8988T (cell line): Measurements from ENCODE around the gene HOXA5.

ENCODE experiments used
- DNase-seq: peaks from one replicate; pipeline ENCODE4 v3.0.0; 2011

HOXA5 gene

DNA sequence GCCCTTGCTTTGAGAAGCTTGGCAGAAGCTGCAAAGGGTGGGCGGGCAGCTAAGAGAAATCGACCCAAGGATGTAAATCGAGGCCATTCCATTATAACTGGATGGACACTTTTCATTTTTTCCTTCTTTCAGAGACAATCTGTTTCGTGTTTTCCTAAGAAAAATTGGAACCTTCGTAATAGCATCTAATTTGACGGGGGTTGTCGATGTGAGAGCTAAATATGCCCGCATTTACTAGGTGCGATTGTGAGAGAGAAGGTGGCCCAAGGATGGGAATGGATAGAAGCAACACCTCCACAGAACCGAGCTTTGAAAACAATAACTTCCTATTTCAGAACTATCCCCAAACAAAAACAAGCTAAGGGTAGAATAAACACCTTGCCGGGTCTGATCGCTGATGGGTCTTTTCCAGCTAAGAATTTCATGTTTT, 12.1 kb downstream of the HOXA5 start:
- DNase-seq = no peak

DNA sequence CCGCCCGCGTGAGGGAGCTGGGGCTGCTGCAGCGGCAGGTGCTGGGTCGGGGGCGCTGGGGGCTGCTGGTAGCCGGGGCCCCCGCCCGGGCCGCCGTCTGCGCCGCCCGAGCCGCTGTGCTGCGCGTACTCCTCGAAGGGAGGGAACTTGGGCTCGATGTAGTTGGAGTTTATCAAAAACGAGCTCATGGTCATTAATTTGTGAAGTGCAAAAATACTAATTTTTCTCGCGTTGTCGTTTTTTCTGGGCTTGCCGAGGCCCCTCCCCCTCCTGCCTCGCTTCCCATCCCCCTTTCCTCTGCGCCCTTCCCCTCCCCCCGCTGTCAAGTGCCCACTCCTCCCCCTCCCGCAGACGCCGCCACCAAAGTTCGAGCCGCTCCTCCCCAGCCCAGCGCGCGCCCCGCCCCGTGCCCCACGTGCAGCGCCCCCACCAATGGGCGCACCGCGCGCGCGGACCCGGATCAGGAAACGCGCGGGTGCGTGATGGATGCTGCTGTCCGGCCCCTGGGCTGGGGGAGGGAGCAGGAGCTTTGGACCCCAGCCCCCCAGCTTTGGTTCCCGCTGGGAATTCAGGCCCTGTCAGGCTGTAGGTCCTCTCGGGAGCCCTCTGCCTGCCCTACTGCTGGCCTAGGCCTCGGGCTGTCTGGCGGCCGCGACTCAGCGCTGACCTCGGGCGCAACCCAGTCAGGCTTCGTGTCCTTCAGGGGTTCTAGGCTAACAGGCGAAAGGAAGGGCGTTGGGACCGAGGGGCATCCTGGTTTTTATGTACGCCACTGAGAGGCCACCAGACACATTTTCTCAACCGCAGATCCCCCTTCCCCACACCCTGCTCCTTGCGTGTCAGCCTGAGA, 12.7 kb downstream of the HOXA5 start, which contains the start of gene HOXA4:
TSS of gene HOXA4 (minus strand) at position 218 of the 850 bp plus-strand sequence. CDS start at position 194, 24 bp downstream.
- DNase-seq = no peak

GRCh38 chr7:27129729-27130539, 13.5 kb downstream of the HOXA5 start:
- no peak for DNase-seq

- DNase-seq = no peak
Measured at GRCh38 chr7:27128776-27129728, 14.4 kb downstream of the HOXA5 start.

DNA sequence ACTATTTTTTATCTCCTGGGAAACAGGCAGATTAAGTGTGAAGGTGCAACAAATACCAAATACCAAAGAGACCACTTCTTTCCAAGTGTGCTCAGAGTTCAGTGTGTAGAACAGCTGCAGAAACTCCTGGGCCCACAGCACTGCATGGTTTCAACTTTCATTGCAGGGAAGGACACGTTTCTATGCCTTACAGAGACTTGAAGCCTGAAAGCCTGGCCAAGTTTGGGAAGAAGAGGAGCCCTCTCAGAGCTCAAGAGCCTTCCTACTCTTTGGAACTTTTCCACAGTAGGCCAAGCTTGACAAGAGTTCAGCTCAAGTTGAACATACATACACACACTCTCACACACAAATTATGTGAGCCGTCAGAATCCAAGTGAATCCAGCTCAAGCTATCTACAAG, 15.4 kb downstream of the HOXA5 start:
- no peak for DNase-seq

DNA sequence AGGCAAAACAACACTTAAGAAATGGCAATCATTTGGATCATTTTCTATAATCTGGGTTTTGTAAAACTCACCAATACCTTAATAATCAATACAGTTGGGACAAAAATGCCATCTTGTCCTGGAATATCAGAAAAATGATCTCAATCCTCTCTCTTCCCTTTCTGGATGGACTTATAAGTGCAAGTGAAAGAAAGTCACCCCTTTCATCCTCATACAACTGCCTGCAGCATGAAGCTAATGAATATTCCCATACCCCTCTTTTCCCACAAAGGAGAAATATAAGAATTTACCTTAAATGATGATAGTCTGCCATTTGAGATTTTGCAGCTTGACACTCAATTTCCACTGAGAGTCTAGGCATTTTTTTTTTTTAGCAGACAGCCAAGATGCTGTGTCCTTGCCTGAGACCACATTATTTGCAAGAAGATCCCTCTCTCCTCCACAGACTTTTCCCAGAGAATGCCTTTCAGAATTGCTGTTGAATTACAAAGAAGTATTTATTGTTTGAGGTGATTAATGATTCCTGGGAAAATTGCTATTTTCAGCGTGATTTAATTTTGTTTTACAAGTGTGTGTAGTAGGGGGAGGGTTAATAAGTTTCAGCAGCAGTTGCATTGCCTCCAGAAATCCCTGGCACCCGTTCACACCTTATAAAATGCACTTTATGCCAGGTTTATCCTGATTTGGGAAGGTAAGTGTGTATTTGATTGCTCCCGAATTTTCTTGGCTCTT, 16.7 kb downstream of the HOXA5 start:
- DNase-seq = no peak

- no peak for DNase-seq
Measured at GRCh38 chr7:27125986-27126394, 17.5 kb downstream of the HOXA5 start.

DNA sequence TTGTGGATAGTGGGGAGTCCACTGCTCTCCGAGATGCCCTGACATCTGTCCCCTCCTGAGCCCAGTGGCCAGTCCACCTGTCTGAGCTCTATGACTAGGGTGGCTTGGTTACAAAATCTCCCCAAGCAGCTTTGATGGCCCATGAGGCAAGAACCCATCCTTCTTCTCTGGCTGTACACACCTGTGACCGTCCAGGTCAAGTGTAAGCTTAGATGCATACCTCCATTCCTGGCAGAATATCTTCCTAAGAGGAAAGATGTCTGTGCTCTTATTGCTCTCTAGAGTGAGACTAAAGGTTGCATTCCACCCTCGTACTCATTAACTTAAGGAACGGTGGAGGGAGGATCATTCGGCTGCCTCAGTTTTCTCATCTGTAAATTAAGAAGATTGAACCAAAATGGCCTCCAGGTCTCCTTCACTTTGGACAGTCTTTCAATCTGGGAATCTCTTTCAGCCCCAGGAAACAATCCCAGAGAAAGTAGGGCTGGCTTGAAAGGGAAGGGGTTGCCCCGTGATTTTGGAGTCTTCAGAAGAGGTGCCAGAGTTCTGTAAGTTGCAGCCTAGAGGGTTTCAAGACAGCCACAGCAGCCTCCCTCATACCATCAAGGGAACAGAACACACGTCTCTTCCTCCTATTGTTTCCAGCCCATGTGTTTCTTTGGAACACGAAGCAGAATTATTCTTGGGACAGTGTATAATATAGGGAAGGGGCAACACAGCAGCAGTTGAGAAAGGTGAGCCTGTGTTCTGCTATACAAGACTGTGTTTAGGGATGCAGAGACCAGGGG, 18.4 kb downstream of the HOXA5 start:
- DNase-seq = no peak

- DNase-seq = no peak
Measured at GRCh38 chr7:27124096-27124901, 19.2 kb downstream of the HOXA5 start.

GRCh38 chr7:27123477-27124053, 19.9 kb downstream of the HOXA5 start:
- DNase-seq = no peak

DNA sequence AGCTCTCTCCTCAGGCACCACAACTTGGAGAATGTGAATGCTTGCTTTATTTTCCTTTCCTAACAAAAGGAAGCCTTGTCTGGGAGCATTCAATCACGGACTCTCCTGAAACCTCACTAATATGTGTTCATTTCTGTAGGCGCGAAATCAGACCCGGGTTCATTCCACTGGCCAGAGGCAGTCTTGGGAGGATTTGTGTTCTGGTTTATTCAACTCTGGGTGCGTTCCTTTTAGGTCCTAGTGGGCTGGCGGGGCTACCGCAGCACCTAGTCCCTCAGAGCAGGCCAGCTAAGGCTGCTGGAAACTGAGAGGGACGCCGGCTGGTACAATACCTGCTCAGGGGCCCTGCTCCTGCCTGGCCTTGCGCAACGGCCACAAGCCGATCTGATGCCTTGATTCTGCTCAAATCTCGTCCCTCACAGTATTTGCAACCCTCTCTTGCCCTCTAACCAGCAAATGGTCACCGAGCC, 20.4 kb downstream of the HOXA5 start:
- DNase-seq = no peak

GRCh38 chr7:27122077-27122910, 21.2 kb downstream of the HOXA5 start:
- DNase-seq = no peak

DNA sequence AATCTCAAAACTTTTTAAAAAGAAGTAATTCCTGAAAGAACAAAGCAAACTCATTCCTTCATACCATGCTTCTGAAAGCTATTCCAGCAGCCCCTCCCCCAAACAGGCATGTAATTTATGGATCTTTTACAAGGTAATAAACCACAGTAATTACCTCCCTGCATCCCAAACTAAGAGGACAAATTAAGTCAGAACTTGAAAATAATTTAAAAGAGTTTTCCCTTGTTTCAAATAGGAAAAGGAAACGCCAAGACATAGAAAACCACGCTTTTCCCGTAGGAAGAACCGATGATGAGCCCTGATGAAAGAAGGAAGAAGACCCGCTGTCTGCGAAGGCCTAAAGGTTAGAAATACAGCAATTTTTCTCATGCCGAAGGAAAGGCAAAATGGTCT, 21.8 kb downstream of the HOXA5 start:
- DNase-seq = no peak

GRCh38 chr7:27119412-27119911, 24.0 kb downstream of the HOXA5 start:
- no peak for DNase-seq

DNA sequence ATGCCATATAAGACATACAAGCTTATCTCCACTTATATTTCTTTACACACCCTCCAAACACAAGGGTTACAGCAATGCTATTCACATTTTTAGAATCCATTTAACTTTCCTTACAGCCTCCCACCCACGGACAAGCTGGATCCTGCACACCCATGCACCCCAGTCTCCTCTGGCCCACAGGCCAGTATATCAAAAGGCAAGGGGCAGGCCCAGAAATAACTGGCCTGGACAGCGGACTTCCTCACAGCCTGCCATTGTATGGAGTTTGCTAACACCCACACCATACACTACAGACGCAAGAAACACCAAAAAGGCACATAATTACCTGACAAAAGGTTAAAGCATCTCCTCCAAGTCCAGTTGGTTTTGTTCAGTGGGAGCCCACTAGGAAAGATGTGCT, 24.9 kb downstream of the HOXA5 start:
- no peak for DNase-seq

DNA sequence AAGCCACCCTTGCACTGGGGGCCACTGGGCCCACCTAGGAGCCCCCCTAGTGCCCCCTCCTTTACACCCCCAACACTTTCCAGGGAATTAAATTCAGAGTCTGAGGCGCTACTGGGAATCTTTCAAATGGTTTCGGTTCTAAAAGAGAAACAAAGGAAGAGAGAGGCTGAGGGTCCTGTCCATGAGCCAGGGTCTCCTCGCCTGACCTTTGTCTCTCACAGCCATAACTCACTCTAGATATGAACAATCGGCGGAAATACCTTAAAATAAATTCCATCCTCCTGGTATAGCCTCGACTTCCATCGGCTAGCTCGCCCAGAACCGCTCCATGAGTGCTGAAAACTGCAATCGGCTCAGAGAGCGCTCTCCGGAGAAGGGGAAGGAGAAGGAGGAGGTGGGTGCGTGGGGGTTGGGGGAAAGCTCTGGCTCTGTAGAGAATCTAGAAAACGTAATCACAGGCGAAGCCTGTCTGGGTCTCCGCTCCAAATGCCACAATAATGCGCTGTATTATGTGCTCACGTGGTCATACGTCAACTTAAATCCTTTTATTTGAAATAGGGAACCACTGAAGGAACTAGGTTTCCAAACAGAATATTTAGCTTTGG, 25.5 kb downstream of the HOXA5 start:
- DNase-seq = no peak

GRCh38 chr7:27116962-27117886, 26.3 kb downstream of the HOXA5 start:
- no peak for DNase-seq
